ENCODE data around the gene TNF.

TNF gene

GRCh38 chr6:31580807-31581433 is 5.6 kb downstream of the TNF start:
- Histone ChIP-seq H3F3A (ENCODE audit: insufficient read depth) (peaks cover 89% of the 10 kb centered on the region), H4K20me1 (ENCODE audit: low read depth, low read length) (no peaks in the 10 kb centered on the region), H3K4me2 (ENCODE audit: low read depth, low read length, poor library complexity, severe bottlenecking) (peak overlapping the region; percentile 86), H3K27ac (ENCODE audit: low read depth, low read length) (peak overlapping the region; percentile 92), H3K9ac (ENCODE audit: low read length) (peak overlapping the region; percentile 87), H3K27me3 (ENCODE audit: low read length) (no peaks in the 10 kb centered on the region), H3K9me2 (replicated peaks; ENCODE audit: insufficient read depth, low read length) (no peaks in the 10 kb centered on the region), H3K9me3 (ENCODE audit: insufficient read depth, low read length) (no peaks in the 10 kb centered on the region), H3K4me3 (ENCODE audit: insufficient read depth, low read length, poor library complexity, severe bottlenecking) (peak overlapping the region; percentile 86), H3K36me3 (ENCODE audit: low read length) (peaks cover 3% of the 10 kb centered on the region; the same call in 1 of the 2 replicates), H2AFZ (ENCODE audit: low read depth, low read length, severe bottlenecking) (peak overlapping the region; percentile 15), H3K79me2 (ENCODE audit: insufficient read depth, low read length) (peaks cover 32% of the 10 kb centered on the region)
- TF ChIP-seq EZH2phosphoT487 (conservative IDR thresholded peaks at IDR 0.05; ENCODE audit: low read length) (no peak), CTCF (IDR thresholded peaks at IDR 0.05; ENCODE audit: insufficient read depth, low read length, poor library complexity, severe bottlenecking) (peak; percentile 100)

GRCh38 chr6:31581434-31582229 is 6.3 kb downstream of the TNF start:
- peak overlapping the region; percentile 86 for H3K4me3 ChIP-seq (ENCODE audit: insufficient read depth, low read length, poor library complexity, severe bottlenecking)
- no peaks in the 10 kb centered on the region for H3K9me2 ChIP-seq (replicated peaks; ENCODE audit: insufficient read depth, low read length)
- H3K4me2 ChIP-seq (ENCODE audit: low read depth, low read length, poor library complexity, severe bottlenecking) = peak overlapping the region; percentile 86
- peaks cover 85% of the 10 kb centered on the region for H3F3A ChIP-seq (ENCODE audit: insufficient read depth)
- no peaks in the 10 kb centered on the region for H4K20me1 ChIP-seq (ENCODE audit: low read depth, low read length)
- H3K27me3 ChIP-seq (ENCODE audit: low read length) = no peaks in the 10 kb centered on the region
- H3K9ac ChIP-seq (ENCODE audit: low read length) = peak overlapping the region; percentile 87
- H2AFZ ChIP-seq (ENCODE audit: low read depth, low read length, severe bottlenecking) = no peak overlapping the region
- TF ChIP-seq CTCF (IDR thresholded peaks at IDR 0.05; ENCODE audit: insufficient read depth, low read length, poor library complexity, severe bottlenecking) = no peak
- TF ChIP-seq EZH2phosphoT487 (conservative IDR thresholded peaks at IDR 0.05; ENCODE audit: low read length) = no peak
- H3K9me3 ChIP-seq (ENCODE audit: insufficient read depth, low read length) = no peaks in the 10 kb centered on the region
- peaks cover under 1% of the 10 kb centered on the region; the same call in 1 of the 2 replicates for H3K36me3 ChIP-seq (ENCODE audit: low read length)
- peak overlapping the region; percentile 92 for H3K27ac ChIP-seq (ENCODE audit: low read depth, low read length)
- peaks cover 25% of the 10 kb centered on the region for H3K79me2 ChIP-seq (ENCODE audit: insufficient read depth, low read length)

- no peaks in the 10 kb centered on the region for H3K9me3 ChIP-seq (ENCODE audit: insufficient read depth, low read length)
- peak within 1 kb of the TSS; percentile 86 for H3K4me2 ChIP-seq (ENCODE audit: low read depth, low read length, poor library complexity, severe bottlenecking)
- H3K27ac ChIP-seq (ENCODE audit: low read depth, low read length) = peak within 1 kb of the TSS; percentile 92
- peak within 1 kb of the TSS; percentile 87 for H3K9ac ChIP-seq (ENCODE audit: low read length)
- no peaks in the 10 kb centered on the region; the same call in 1 of the 2 replicates for H3K36me3 ChIP-seq (ENCODE audit: low read length)
- peaks cover 19% of the 10 kb centered on the region for H3K79me2 ChIP-seq (ENCODE audit: insufficient read depth, low read length)
- H3K4me3 ChIP-seq (ENCODE audit: insufficient read depth, low read length, poor library complexity, severe bottlenecking) = peak within 1 kb of the TSS; percentile 86
- H3K9me2 ChIP-seq (replicated peaks; ENCODE audit: insufficient read depth, low read length) = no peaks in the 10 kb centered on the region
- no peaks in the 10 kb centered on the region for H3K27me3 ChIP-seq (ENCODE audit: low read length)
- H4K20me1 ChIP-seq (ENCODE audit: low read depth, low read length) = no peaks in the 10 kb centered on the region
- peaks cover 85% of the 10 kb centered on the region for H3F3A ChIP-seq (ENCODE audit: insufficient read depth)
- H2AFZ ChIP-seq (ENCODE audit: low read depth, low read length, severe bottlenecking) = no peak within 1 kb of the TSS
- TF ChIP-seq CTCF (IDR thresholded peaks at IDR 0.05; ENCODE audit: insufficient read depth, low read length, poor library complexity, severe bottlenecking) = no peak
- no peak for TF ChIP-seq EZH2phosphoT487 (conservative IDR thresholded peaks at IDR 0.05; ENCODE audit: low read length)
Observed at GRCh38 chr6:31582230-31582643, 6.9 kb downstream of the TNF start, which contains the start of gene LTB. Gene LTB, minus strand, starts transcription at chr6:31582424. Its CDS starts 7 bp downstream, at chr6:31582417.
